Transverse colon (tissue), 4 donors: Measurements from ENCODE around the gene HTN1.

Experiments used
- CTCF ChIP-seq, 5 experiments: fragments of 200-600 bp in 3 of 5; fragments of 450-650 bp in 2 of 5; sonication (generic) in 3 of 5; IDR thresholded peaks; 1 replicate in 2 of 5; 2 replicates in 3 of 5; pipeline ENCODE4 v1.5.1; 2016 to 2017; ENCODE audit warnings: antibody characterized with exemption in 5 of 5, inconsistent platforms in 3 of 5, mild to moderate bottlenecking in 2 of 5, moderate library complexity in 1 of 5
- EP300 ChIP-seq: sonication (generic); formaldehyde crosslinking; IDR thresholded peaks from one replicate; pipeline ENCODE4 v1.6.1; 2017; ENCODE audit warnings: antibody characterized with exemption, low read depth
- POLR2A ChIP-seq: fragments of 450-650 bp; IDR thresholded peaks from one replicate; pipeline ENCODE4 v1.6.1; 2016; ENCODE audit warnings: antibody characterized with exemption, mild to moderate bottlenecking, moderate library complexity
- POLR2AphosphoS5 ChIP-seq, 3 donors: sonication (generic); formaldehyde crosslinking; IDR thresholded peaks; one replicate each; pipeline ENCODE4 v1.6.1; 2016; ENCODE audit warnings: antibody characterized with exemption in 3 of 3

GRCh38 chr4:70000711-70001110 lies 49.5 kb upstream of the HTN1 start:
- TF ChIP-seq CTCF (IDR thresholded peaks at IDR 0.05), result no peak
- no peak for TF ChIP-seq POLR2A
- TF ChIP-seq POLR2AphosphoS5 (IDR thresholded peaks at IDR 0.05), result no peak
- TF ChIP-seq EP300, result no peak
